BLaER1 treated with 17β-estradiol and CSF1 and Interleukin-3, amounts not matched to agents 10 nM and 100 nM (cell line): Measurements from ENCODE around the gene MYL3.

Source experiments
- H3K27ac ChIP-seq, 11 experiments: shearing (Covaris generic); formaldehyde crosslinking; 2 replicates each; pipeline ENCODE4 v1.8.1; 2022
- H3K27me3 ChIP-seq, 11 experiments: shearing (Covaris generic); formaldehyde crosslinking; 2 replicates each; pipeline ENCODE4 v1.8.1; 2022
- H3K36me3 ChIP-seq, 11 experiments: shearing (Covaris generic); formaldehyde crosslinking; 2 replicates each; pipeline ENCODE4 v1.8.1; 2022
- H3K4me1 ChIP-seq, 10 experiments: shearing (Covaris generic); formaldehyde crosslinking; 2 replicates each; pipeline ENCODE4 v1.8.1; 2022
- H3K4me2 ChIP-seq, 11 experiments: shearing (Covaris generic); formaldehyde crosslinking; 2 replicates each; pipeline ENCODE4 v1.8.1; 2022
- H3K4me3 ChIP-seq, 10 experiments: shearing (Covaris generic); formaldehyde crosslinking; 2 replicates each; pipeline ENCODE4 v1.8.1; 2022
- H3K9ac ChIP-seq, 11 experiments: shearing (Covaris generic); formaldehyde crosslinking; 2 replicates each; pipeline ENCODE4 v1.8.1; 2022
- H3K9me3 ChIP-seq, 11 experiments: shearing (Covaris generic); formaldehyde crosslinking; replicated peaks in 1 of 11; 2 replicates each; pipeline ENCODE4 v1.8.1; 2022
- H4K20me1 ChIP-seq, 11 experiments: shearing (Covaris generic); formaldehyde crosslinking; 2 replicates each; pipeline ENCODE4 v1.8.1; 2022
- Cebpa-rat ChIP-seq, 11 experiments: shearing (Covaris generic); IDR thresholded peaks; 2 replicates each; pipeline ENCODE4 v1.8.1; 2022

Gene MYL3

GRCh38 chr3:46907271-46907670 is 44.0 kb upstream of the MYL3 start:
- no peak overlapping the region for H3K4me3 ChIP-seq
- no peak overlapping the region for H3K27ac ChIP-seq
- peaks cover 0 to 31% (median 0%) of the 10 kb centered on the region in 11 experiments; a peak in 7 of 22 replicates for H4K20me1 ChIP-seq
- no peak overlapping the region for H3K4me2 ChIP-seq
- H3K9ac ChIP-seq, result no peak overlapping the region
- H3K36me3 ChIP-seq, result no peaks in the 10 kb centered on the region
- no peaks in the 10 kb centered on the region for H3K27me3 ChIP-seq
- no peaks in the 10 kb centered on the region for H3K9me3 ChIP-seq
- peaks cover 33 to 53% (median 43%) of the 10 kb centered on the region in 10 experiments for H3K4me1 ChIP-seq
- no peak for TF ChIP-seq Cebpa-rat (IDR thresholded peaks at IDR 0.05)

GRCh38 chr3:46906471-46907058 is 43.3 kb upstream of the MYL3 start:
- TF ChIP-seq Cebpa-rat (IDR thresholded peaks at IDR 0.05), result no peak
- H3K9me3 ChIP-seq, result no peaks in the 10 kb centered on the region
- H3K27me3 ChIP-seq, result no peaks in the 10 kb centered on the region
- no peak overlapping the region for H3K27ac ChIP-seq
- H4K20me1 ChIP-seq, result peaks cover 0 to 31% (median 0%) of the 10 kb centered on the region in 11 experiments; a peak in 7 of 22 replicates
- H3K4me1 ChIP-seq, result peaks cover 33 to 55% (median 43%) of the 10 kb centered on the region in 10 experiments
- H3K4me2 ChIP-seq, result no peak overlapping the region
- H3K36me3 ChIP-seq, result no peaks in the 10 kb centered on the region
- no peak overlapping the region for H3K4me3 ChIP-seq
- H3K9ac ChIP-seq, result no peak overlapping the region

- Histone ChIP-seq H3K4me2 (no peak overlapping the region), H3K27me3 (no peaks in the 10 kb centered on the region), H3K27ac (peak overlapping the region in 1 of 11 experiments; percentile 19; a peak in 2 of 22 replicates), H3K9me3 (no peaks in the 10 kb centered on the region), H3K9ac (no peak overlapping the region), H4K20me1 (peaks cover 0 to 31% (median 0%) of the 10 kb centered on the region in 11 experiments; a peak in 7 of 22 replicates), H3K4me1 (peaks cover 33 to 55% (median 43%) of the 10 kb centered on the region in 10 experiments), H3K4me3 (no peak overlapping the region), H3K36me3 (no peaks in the 10 kb centered on the region)
- TF ChIP-seq Cebpa-rat (IDR thresholded peaks at IDR 0.05), result no peak
Measured at GRCh38 chr3:46905661-46906451, 42.6 kb upstream of the MYL3 start.

- no peak for TF ChIP-seq Cebpa-rat (IDR thresholded peaks at IDR 0.05)
- Histone ChIP-seq H3K36me3 (no peaks in the 10 kb centered on the region), H3K27ac (peak overlapping the region in 1 of 11 experiments; percentile 19; a peak in 3 of 22 replicates), H3K4me3 (no peak overlapping the region), H4K20me1 (peaks cover 0 to 27% (median 0%) of the 10 kb centered on the region in 11 experiments; a peak in 7 of 22 replicates), H3K4me2 (no peak overlapping the region), H3K27me3 (0 out of 22 replicates have a peak, but pooled peaks cover 0 to 1% (median 0%) of the 10 kb centered on the region in 11 experiments), H3K4me1 (peaks cover 33 to 52% (median 40%) of the 10 kb centered on the region in 10 experiments), H3K9me3 (no peaks in the 10 kb centered on the region), H3K9ac (no peak overlapping the region; a peak in 1 of 22 replicates)
Measured at GRCh38 chr3:46905213-46905560, 41.9 kb upstream of the MYL3 start.

- peak overlapping the region in 2 of 11 experiments; percentile 4 to 28; a peak in 5 of 22 replicates for H3K9ac ChIP-seq
- H3K9me3 ChIP-seq, result no peaks in the 10 kb centered on the region
- TF ChIP-seq Cebpa-rat (IDR thresholded peaks at IDR 0.05), result no peak
- H3K36me3 ChIP-seq, result no peaks in the 10 kb centered on the region
- no peak overlapping the region for H3K4me3 ChIP-seq
- H3K4me1 ChIP-seq, result peaks cover 27 to 45% (median 33%) of the 10 kb centered on the region in 10 experiments
- peaks cover 0 to 22% (median 0%) of the 10 kb centered on the region in 11 experiments; a peak in 7 of 22 replicates for H4K20me1 ChIP-seq
- peak overlapping the region in 5 of 11 experiments; percentile 12 to 52 (median 35); a peak in 7 of 22 replicates for H3K27ac ChIP-seq
- peaks cover 0 to 7% (median 2%) of the 10 kb centered on the region in 11 experiments; a peak in 13 of 22 replicates for H3K27me3 ChIP-seq
- peak overlapping the region; percentile 65 to 91 (median 82) for H3K4me2 ChIP-seq
Measured at GRCh38 chr3:46904303-46905212, 41.3 kb upstream of the MYL3 start.

GRCh38 chr3:46903341-46904302 is 40.4 kb upstream of the MYL3 start:
- Histone ChIP-seq H3K36me3 (no peaks in the 10 kb centered on the region), H3K9ac (peak overlapping the region in 5 of 11 experiments; percentile 4 to 42 (median 15); a peak in 6 of 22 replicates), H3K27ac (peak overlapping the region in 8 of 11 experiments; percentile 4 to 63 (median 50); a peak in 14 of 22 replicates), H4K20me1 (peaks cover 0 to 14% (median 0%) of the 10 kb centered on the region in 11 experiments; a peak in 6 of 22 replicates), H3K4me1 (peaks cover 24 to 45% (median 32%) of the 10 kb centered on the region in 10 experiments), H3K27me3 (peaks cover 8 to 17% (median 11%) of the 10 kb centered on the region in 11 experiments; a peak in 21 of 22 replicates), H3K4me3 (no peak overlapping the region), H3K4me2 (peak overlapping the region; percentile 65 to 91 (median 82)), H3K9me3 (no peaks in the 10 kb centered on the region)
- TF ChIP-seq Cebpa-rat (IDR thresholded peaks at IDR 0.05), result no peak

GRCh38 chr3:46902188-46902631 is 39.0 kb upstream of the MYL3 start:
- H3K27me3 ChIP-seq, result peaks cover 19 to 28% (median 21%) of the 10 kb centered on the region in 11 experiments
- peak overlapping the region in 4 of 11 experiments; percentile 82 to 91 (median 88); a peak in 4 of 22 replicates for H3K4me2 ChIP-seq
- peaks cover 25 to 48% (median 34%) of the 10 kb centered on the region in 10 experiments for H3K4me1 ChIP-seq
- no peaks in the 10 kb centered on the region for H3K9me3 ChIP-seq
- TF ChIP-seq Cebpa-rat (IDR thresholded peaks at IDR 0.05), result no peak
- H3K4me3 ChIP-seq, result no peak overlapping the region
- no peak overlapping the region for H3K9ac ChIP-seq
- H3K27ac ChIP-seq, result no peak overlapping the region
- no peaks in the 10 kb centered on the region for H3K36me3 ChIP-seq
- H4K20me1 ChIP-seq, result peaks cover 0 to 9% (median 0%) of the 10 kb centered on the region in 11 experiments; a peak in 2 of 22 replicates
